Sigmoid colon (tissue), 7 donors: ENCODE results near the gene SRSF5. TPM values are rescaled to one million over a fixed set of nuclear protein-coding genes. Genes with fewer than 3 reads are reported as not detected.

Experiments used
- DNase-seq: peaks from one replicate; pipeline ENCODE4 v3.0.0-alpha.2; 2019
- H3K27ac ChIP-seq, 4 donors: fragments of 200-600 bp; sonication (generic); one replicate each; pipeline ENCODE4 v1.5.1; 2016 to 2019; ENCODE audit warnings: mild to moderate bottlenecking in 1 of 4
- H3K27me3 ChIP-seq, 3 donors: fragments of 200-600 bp; sonication (generic); one replicate each; pipeline ENCODE4 v1.5.1; 2019; ENCODE audit warnings: mild to moderate bottlenecking in 1 of 3
- H3K36me3 ChIP-seq, 4 donors: fragments of 200-600 bp; sonication (generic); one replicate each; pipeline ENCODE4 v1.5.1; 2016 to 2019
- H3K4me1 ChIP-seq, 4 donors: fragments of 200-600 bp; sonication (generic); one replicate each; pipeline ENCODE4 v1.5.1; 2017 to 2019
- H3K4me3 ChIP-seq, 4 donors: fragments of 200-600 bp; sonication (generic); one replicate each; pipeline ENCODE4 v1.5.1; 2017 to 2019; ENCODE audit warnings: mild to moderate bottlenecking in 2 of 4, moderate library complexity in 1 of 4
- H3K9me3 ChIP-seq, 4 donors: fragments of 200-600 bp in 3 of 4; sonication (generic) in 3 of 4; one replicate each; pipeline versions ENCODE4 v1.5.1 to v1.6.1; 2013 to 2019
- CTCF ChIP-seq, 4 experiments: fragments of 450-650 bp in 3 of 4; fragments of 200-600 bp in 1 of 4; IDR thresholded peaks; one replicate each; pipeline ENCODE4 v1.5.1; 2016 to 2019; ENCODE audit warnings: antibody characterized with exemption in 4 of 4, mild to moderate bottlenecking in 3 of 4, moderate library complexity in 2 of 4
- EP300 ChIP-seq, 4 donors: sonication (generic); formaldehyde crosslinking; IDR thresholded peaks; one replicate each; pipeline ENCODE4 v1.6.1; 2017; ENCODE audit warnings: antibody characterized with exemption in 4 of 4
- POLR2A ChIP-seq, 2 donors: fragments of 450-650 bp; IDR thresholded peaks; one replicate each; pipeline ENCODE4 v1.6.1; 2016; ENCODE audit warnings: antibody characterized with exemption in 2 of 2, mild to moderate bottlenecking in 2 of 2, moderate library complexity in 2 of 2
- POLR2AphosphoS5 ChIP-seq, 4 donors: sonication (generic); formaldehyde crosslinking; IDR thresholded peaks; one replicate each; pipeline ENCODE4 v1.6.1; 2017; ENCODE audit warnings: antibody characterized with exemption in 4 of 4
- WGBS, 2 donors: extraction: QIAGEN DNeasy Blood & Tissue Kit; methylation state at CpG; one replicate each; pipeline ENCODE4 v1.1.7; 2013; 5-methylcytosine and 5-hydroxymethylcytosine counted together
- intact Hi-C: fragments of 100-400 bp; cut with DNase I; formaldehyde crosslinking; loops from one replicate; pipeline ENCODE4 v1.15.1; 2023
- polyA plus RNA-seq, 3 donors: library from polyadenylated mRNA; stranded (reverse); fragments of 200-250 nt; gene quantifications; one replicate each; pipeline ENCODE4 v1.2.3, GENCODE V29; 2013
- total RNA-seq, 4 donors: library from RNA; depleted of rRNA; stranded (reverse); fragments of >200 nt; gene quantifications; one replicate each; pipeline ENCODE4 v1.1.0, GENCODE V29; 2016
- donor health status: healthy with polysubstance abuse.
- donor health status: Bipolar disorder and iron deficiency.
- donor health status: healthy.

SRSF5 gene
- total and polyA plus RNA-seq, 7 donors = 211 to 366 (median 288) TPM

DNA sequence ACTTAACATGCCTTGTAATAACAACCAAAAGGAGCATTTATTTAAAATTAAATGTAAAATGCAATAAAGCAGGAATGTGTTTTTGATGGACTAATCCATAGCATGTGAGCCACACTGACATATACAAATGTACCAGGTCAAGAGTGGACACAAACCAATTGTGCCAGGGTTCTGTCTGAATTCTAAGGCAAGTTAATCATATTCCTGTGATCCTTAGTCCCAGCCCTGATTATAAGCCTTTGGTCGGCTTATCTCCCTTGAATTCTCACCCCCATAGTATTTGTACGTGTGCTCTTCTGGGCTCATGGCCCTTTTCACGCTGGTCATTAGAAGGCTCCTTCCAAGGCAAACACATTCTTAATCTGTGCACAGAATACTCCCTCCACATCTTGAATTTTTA is 10.6 kb upstream of the SRSF5 start:
- TF ChIP-seq EP300 (IDR thresholded peaks at IDR 0.05) (no peak), POLR2AphosphoS5 (IDR thresholded peaks at IDR 0.05) (no peak), POLR2A (IDR thresholded peaks at IDR 0.05) (no peak), CTCF (IDR thresholded peaks at IDR 0.05) (no peak)
- H3K27me3 ChIP-seq = no peaks in the 10 kb centered on the region
- no peak overlapping the region for H3K4me3 ChIP-seq
- no peak for DNase-seq
- no peak overlapping the region for H3K27ac ChIP-seq
- H3K4me1 ChIP-seq = no peaks in the 10 kb centered on the region
- WGBS, 2 donors = 80 to 84% methylated on average over 3 of the region's 3 CpGs
- intact Hi-C loops = no loop called here
- H3K9me3 ChIP-seq = no peaks in the 10 kb centered on the region
- no peaks in the 10 kb centered on the region for H3K36me3 ChIP-seq

GRCh38 chr14:69760810-69761209 is 6.1 kb upstream of the SRSF5 start:
- H3K36me3 ChIP-seq = no peaks in the 10 kb centered on the region
- H3K27me3 ChIP-seq = no peaks in the 10 kb centered on the region
- no peaks in the 10 kb centered on the region for H3K9me3 ChIP-seq
- intact Hi-C loops = loop anchor here (5.0 to 10.0 kb wide), 2 partner anchors 364 to 516 kb away; partner anchors contain the start of genes ERH and SLC39A9
- H3K4me3 ChIP-seq = no peak overlapping the region
- TF ChIP-seq CTCF (IDR thresholded peaks at IDR 0.05) = no peak
- TF ChIP-seq POLR2A (IDR thresholded peaks at IDR 0.05) = no peak
- TF ChIP-seq EP300 (IDR thresholded peaks at IDR 0.05) = no peak
- no peak for TF ChIP-seq POLR2AphosphoS5 (IDR thresholded peaks at IDR 0.05)
- no peak for DNase-seq
- 85 to 87% methylated on average over 1 of the region's 1 CpG for WGBS, 2 donors
- no peaks in the 10 kb centered on the region for H3K4me1 ChIP-seq
- no peak overlapping the region for H3K27ac ChIP-seq

- DNase-seq = no peak
- no peaks in the 10 kb centered on the region for H3K27me3 ChIP-seq
- H3K9me3 ChIP-seq = no peaks in the 10 kb centered on the region
- intact Hi-C loops = loop anchor here (5.0 to 10.0 kb wide), 2 partner anchors 367 to 519 kb away; partner anchors contain the start of genes ERH and SLC39A9
- 81 to 94% methylated on average over 6 of the region's 6 CpGs for WGBS, 2 donors
- H3K4me3 ChIP-seq = no peak overlapping the region
- peaks cover 0 to 18% (median 14%) of the 10 kb centered on the region in 4 donors for H3K4me1 ChIP-seq
- H3K36me3 ChIP-seq = peaks cover under 1 to 12% (median 9%) of the 10 kb centered on the region in 4 donors
- TF ChIP-seq POLR2A (IDR thresholded peaks at IDR 0.05) (no peak), CTCF (IDR thresholded peaks at IDR 0.05) (no peak), POLR2AphosphoS5 (IDR thresholded peaks at IDR 0.05) (no peak), EP300 (IDR thresholded peaks at IDR 0.05) (no peak)
- H3K27ac ChIP-seq = no peak overlapping the region
Observed at GRCh38 chr14:69763761-69764510, 3.0 kb upstream of the SRSF5 start.

DNA sequence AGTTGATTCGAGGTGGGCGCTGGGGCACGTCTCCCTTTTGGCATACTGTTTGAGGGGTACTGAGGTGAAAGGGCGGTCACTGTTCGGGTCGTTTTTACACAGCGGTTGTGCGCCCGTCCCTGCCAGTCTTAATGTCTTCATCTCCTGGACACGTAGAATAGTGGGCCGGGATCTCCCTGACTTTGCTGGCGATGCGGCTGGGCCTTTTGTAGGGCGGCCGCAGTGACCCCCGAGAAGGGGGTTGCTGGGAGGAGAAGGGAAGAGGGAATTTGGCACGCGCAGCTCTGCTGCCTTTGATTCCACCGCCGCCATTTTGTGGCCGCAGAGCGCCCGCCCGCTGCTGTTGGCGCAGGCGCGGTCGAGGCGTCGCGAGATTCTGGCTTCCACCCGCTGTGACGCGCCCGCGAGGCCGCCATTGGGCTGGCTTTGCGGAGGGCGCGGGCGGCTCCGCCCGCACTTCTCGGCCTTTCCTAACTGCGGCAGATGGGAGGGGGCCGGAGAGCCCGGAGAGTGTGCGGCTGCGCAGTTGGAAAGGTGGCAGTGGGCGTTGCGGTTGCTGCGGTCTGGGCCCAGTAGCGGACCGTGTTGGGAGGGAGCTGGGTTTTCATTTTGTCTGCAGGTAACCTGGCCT is 542 bp downstream of the SRSF5 start:
- WGBS, 2 donors = 0% methylated on average over 54 of the region's 54 CpGs
- peak; percentile 94 for DNase-seq
- Histone ChIP-seq H3K4me3 (peak overlapping the region; percentile 72 to 99 (median 91)), H3K27me3 (no peaks in the 10 kb centered on the region), H3K36me3 (peaks cover 26 to 48% (median 42%) of the 10 kb centered on the region in 4 donors), H3K27ac (peak overlapping the region; percentile 98 to 100 (median 100)), H3K4me1 (peaks cover 0 to 47% (median 41%) of the 10 kb centered on the region in 4 donors), H3K9me3 (no peaks in the 10 kb centered on the region)
- intact Hi-C loops = loop anchor here (2.0 to 10.0 kb wide), 2 partner anchors 157 to 523 kb away; partner anchors contain the start of gene SUSD6
- TF ChIP-seq EP300 (IDR thresholded peaks at IDR 0.05) (peak in 2 of 4 donors; percentile 9 to 14), POLR2A (IDR thresholded peaks at IDR 0.05) (peak; percentile 87 to 89), CTCF (IDR thresholded peaks at IDR 0.05) (no peak), POLR2AphosphoS5 (IDR thresholded peaks at IDR 0.05) (peak; percentile 93 to 97 (median 96))
